ENCODE results near the gene TNFRSF19.
"Not testable (repeated sequence)": the region's sequence is repeated elsewhere in the genome, so short reads cannot be mapped to it uniquely, and the experiment has no call there.

Gene TNFRSF19

GRCh38 chr13:23655321-23655720 lies 85.1 kb downstream of the TNFRSF19 start:
- ATAC-seq: no peak
- no peak for DNase-seq

- ATAC-seq (no peak), DNase-seq (no peak)
These were observed 86.6 kb downstream of the TNFRSF19 start for GRCh38 chr13:23656637-23657371.

- no peak for DNase-seq
- no peak for ATAC-seq
These were observed 88.8 kb downstream of the TNFRSF19 start for GRCh38 chr13:23658929-23659541.

DNA sequence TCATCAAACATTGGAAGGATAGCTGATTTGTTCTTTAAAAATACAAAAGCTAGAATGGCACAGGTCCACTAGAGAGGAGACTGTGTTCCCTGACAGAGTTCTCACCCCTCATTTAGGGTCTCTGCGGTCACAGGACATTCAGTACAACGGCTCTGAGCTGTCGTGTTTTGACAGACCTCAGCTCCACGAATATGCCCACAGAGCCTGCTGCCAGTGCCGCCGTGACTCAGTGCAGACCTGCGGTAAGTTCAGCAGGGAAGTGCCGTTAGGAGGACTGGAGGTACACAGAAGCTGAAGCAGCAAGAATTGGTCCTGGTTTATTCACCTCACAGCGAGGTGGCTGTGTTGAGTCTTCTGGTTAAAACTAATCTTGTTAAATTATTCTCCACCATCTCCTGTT lies 90.0 kb downstream of the TNFRSF19 start:
- ATAC-seq: no peak

GRCh38 chr13:23666582-23666981 lies 96.4 kb downstream of the TNFRSF19 start:
- no peak for ATAC-seq
- DNase-seq: no peak

More for the DNA sequence above, 90.0 kb downstream of the TNFRSF19 start:
- DNase-seq: no peak

GRCh38 chr13:23667750-23668149 lies 97.5 kb downstream of the TNFRSF19 start:
- no peak for ATAC-seq
- DNase-seq: no peak

DNA sequence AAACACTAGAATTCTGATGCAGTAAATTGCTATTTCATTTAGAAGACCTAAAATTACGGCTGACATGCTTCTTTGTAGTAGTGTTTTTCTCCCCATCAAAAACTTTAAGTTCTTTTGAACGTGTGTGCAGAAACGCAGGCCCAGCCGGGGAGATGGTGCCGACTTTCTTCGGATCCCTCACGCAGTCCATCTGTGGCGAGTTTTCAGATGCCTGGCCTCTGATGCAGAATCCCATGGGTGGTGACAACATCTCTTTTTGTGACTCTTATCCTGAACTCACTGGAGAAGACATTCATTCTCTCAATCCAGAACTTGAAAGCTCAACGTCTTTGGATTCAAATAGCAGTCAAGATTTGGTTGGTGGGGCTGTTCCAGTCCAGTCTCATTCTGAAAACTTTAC lies 98.3 kb downstream of the TNFRSF19 start:
- ATAC-seq: no peak
- no peak for DNase-seq

- DNase-seq (no peak), ATAC-seq (no peak)
These were observed 100.6 kb downstream of the TNFRSF19 start for GRCh38 chr13:23670793-23671192.

- no peak for ATAC-seq
These were observed 101.2 kb downstream of the TNFRSF19 start for GRCh38 chr13:23671377-23671776.

DNA sequence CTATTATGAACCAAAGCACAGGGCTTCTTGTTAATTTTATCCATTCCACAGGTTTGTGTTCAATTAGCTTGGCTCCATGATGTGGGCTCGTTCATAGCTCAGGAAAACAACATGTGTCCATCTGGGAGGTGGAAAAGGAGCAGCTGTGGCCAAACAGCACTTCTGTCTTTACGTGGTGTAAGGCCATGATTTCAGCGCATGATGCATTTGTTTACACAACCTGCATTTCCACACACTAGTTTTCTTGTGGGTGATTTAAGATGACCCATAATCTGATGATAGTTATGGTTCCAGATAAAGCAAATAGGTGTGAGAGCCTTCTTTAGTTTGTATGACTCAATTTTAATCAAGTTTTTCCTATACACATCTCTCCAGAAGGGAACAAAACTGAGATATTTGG lies 101.7 kb downstream of the TNFRSF19 start:
- no peak for ATAC-seq

More at GRCh38 chr13:23671377-23671776, 101.2 kb downstream of the TNFRSF19 start:
- no peak for DNase-seq

DNA sequence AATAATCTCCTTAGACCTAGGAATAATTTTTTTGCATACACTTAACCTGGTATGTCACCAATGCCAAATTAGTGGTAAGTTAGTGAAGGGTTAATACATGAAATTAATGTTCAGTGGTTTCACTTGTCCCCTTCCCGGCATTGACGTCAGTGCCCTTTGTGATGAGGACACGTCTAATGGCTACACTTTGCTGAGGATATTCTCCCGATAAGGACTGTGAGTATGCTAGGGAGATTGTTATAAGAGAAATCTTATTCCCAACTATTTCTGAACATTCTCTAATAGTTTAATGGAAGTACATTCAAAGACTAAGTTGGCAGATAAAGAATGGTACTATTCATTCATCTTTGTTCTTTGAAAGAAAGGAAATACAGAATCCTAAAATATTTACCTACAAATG lies 102.4 kb downstream of the TNFRSF19 start:
- no peak for ATAC-seq
- no peak for DNase-seq

More for the DNA sequence above, 101.7 kb downstream of the TNFRSF19 start:
- DNase-seq: no peak

- DNase-seq (no peak), ATAC-seq (no peak)
These were observed 103.1 kb downstream of the TNFRSF19 start for GRCh38 chr13:23673354-23673753.

DNA sequence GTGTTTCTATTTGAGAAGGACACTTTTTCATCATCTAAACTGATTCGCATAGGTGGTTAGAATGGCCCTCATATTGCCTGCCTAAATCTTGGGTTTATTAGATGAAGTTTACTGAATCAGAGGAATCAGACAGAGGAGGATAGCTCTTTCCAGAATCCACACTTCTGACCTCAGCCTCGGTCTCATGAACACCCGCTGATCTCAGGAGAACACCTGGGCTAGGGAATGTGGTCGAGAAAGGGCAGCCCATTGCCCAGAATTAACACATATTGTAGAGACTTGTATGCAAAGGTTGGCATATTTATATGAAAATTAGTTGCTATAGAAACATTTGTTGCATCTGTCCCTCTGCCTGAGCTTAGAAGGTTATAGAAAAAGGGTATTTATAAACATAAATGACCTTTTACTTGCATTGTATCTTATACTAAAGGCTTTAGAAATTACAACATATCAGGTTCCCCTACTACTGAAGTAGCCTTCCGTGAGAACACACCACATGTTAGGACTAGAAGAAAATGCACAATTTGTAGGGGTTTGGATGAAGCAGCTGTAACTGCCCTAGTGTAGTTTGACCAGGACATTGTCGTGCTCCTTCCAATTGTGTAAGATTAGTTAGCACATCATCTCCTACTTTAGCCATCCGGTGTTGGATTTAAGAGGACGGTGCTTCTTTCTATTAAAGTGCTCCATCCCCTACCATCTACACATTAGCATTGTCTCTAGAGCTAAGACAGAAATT lies 103.8 kb downstream of the TNFRSF19 start:
- ATAC-seq (no peak), DNase-seq (no peak)

DNA sequence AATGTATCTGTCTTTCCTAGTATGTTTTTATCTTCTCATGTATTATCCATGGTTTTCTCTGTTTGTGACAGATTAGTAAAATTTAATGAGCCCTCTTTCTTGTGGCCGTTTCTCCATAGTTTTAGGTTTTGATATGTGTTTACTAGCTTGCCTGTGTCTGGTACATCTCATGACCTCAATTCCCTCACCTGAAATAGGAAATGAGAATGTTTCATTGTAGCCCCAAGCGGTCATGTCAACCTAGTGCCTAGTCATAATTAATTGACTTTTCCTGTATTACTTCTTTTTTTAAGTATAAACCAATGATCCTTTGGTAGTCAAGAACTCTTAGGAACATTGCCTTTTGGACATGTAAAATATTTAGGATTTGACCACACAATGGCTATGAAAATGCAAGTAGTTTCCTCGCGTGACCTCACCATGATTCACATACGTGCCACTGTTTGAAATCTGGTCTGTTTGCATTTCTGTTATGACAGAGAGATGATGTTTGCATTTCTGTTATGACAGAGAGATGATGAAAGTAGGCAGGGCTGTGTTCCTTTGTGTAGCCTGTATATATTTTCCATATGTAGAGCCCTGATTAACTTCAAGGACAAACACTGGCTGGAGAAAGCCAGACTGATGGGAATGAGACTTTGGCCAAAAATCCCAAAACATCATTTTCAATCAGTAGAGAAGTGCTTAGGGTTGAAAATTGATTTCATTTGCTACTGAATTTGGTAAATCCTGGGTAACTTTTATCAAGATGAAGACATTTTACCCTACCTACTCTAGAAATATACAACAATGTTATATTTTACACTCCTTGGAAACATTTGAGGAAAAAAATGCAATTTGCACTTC lies 104.8 kb downstream of the TNFRSF19 start:
- no peak for DNase-seq
- no peak for ATAC-seq

GRCh38 chr13:23677679-23678288 lies 107.6 kb downstream of the TNFRSF19 start:
- ATAC-seq: not testable (repeated sequence)

DNA sequence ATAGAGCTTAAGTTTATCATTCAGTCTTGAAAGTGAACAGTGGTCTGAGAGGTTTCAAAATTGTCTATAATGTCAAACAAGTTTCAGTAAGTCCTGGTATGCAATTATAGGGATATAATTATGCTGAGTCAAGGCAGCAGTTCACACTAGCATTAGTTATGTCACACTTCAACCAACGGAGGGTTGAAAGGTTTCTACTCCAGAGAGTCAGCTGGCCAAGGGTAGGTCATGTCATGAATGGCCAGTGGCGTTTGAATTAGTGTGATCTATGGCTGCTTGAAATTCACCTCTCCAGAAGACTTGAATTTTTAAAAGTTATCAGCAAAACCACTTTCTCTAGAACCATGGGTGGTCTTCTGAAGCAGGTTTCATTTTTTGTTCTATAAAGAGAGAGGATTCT lies 108.6 kb downstream of the TNFRSF19 start:
- no peak for DNase-seq
- ATAC-seq: no peak

More at GRCh38 chr13:23677679-23678288, 107.6 kb downstream of the TNFRSF19 start:
- not testable (repeated sequence) for DNase-seq

DNA sequence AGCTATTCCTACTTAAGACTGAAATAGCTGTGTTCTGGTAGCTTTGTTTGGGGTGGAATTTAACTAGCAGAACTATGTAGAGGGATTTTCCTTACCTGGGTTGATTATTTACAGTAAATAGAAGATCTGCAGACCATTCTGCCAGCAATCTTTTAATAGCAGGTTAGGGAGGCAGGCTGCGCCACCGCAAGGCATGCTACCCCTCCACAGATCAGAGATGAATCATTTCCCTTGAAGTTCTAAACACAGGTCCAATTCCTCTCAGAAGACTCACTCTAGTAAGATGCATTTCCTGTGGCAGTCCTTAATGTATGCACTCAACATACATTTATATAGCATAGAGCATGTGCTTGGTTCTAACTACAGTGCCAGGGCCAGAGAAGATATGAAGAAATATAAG lies 109.0 kb downstream of the TNFRSF19 start:
- peak; percentile 69 for ATAC-seq
- no peak for DNase-seq

- DNase-seq: no peak
- no peak for ATAC-seq
These were observed 110.8 kb downstream of the TNFRSF19 start for GRCh38 chr13:23680845-23681669.

- DNase-seq (no peak), ATAC-seq (no peak)
These were observed 112.9 kb downstream of the TNFRSF19 start for GRCh38 chr13:23683084-23683483.

GRCh38 chr13:23684647-23685046 lies 114.4 kb downstream of the TNFRSF19 start:
- no peak for ATAC-seq
- DNase-seq: no peak

DNA sequence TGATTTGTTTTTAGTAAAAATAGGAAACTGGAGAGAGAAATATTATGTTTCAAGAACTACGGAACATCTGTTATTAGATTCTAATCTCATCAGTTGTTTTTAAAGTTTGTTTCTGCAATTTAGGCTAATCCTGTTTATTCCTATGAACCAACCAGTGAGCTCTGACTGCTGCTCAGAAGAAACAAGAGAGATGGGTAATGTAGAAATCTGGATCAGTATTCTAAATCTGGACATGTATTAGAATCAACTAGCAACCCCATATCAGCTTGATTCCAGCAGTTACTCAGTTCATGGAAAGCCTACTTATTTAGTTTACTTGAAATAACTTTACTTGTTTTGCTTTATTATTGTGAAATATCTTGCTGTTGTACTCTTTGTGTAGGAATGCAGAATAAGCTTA lies 115.2 kb downstream of the TNFRSF19 start:
- no peak for DNase-seq
- no peak for ATAC-seq
